GM21737 (cell line): ENCODE results near the gene TUBGCP3.

ENCODE experiments used
- ATAC-seq: cut with Tn5 transposase; IDR thresholded peaks from one replicate; pipeline ENCODE4 v1.9.1; 2021; ENCODE audit warnings: mild to moderate bottlenecking, moderate library complexity; ENCODE audit not compliant: unreplicated experiment

TUBGCP3 gene

DNA sequence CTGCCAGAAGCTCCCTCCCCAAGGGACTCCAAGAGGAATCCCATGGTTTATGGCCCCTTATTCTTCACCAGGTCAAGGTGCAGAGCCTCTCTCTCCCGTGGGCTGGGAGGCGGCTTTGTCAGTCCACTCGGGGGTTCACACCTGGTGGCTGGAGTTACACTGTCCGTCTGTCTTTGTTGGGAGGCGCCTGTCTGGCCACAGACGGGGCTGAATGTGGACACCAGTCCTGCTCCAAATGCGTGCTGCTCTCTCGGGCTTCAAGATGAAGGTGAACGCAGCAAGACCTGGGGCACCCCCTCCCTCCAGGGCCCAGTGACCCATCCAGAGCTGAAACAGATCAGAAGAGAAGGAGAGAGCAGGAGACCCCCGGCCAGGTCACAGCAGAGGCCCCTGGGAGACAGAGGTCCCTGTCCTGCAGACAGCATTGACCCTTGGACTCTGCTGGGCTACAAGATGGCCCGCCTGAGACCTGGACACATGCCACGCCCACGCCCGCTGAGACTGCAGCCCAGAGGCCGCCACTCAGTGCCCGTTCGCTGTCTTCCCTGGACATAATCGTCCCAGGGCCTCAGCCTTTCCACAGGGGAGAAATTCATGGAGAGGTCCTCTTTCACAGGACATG is 29.9 kb upstream of the TUBGCP3 start:
- no peak for ATAC-seq

DNA sequence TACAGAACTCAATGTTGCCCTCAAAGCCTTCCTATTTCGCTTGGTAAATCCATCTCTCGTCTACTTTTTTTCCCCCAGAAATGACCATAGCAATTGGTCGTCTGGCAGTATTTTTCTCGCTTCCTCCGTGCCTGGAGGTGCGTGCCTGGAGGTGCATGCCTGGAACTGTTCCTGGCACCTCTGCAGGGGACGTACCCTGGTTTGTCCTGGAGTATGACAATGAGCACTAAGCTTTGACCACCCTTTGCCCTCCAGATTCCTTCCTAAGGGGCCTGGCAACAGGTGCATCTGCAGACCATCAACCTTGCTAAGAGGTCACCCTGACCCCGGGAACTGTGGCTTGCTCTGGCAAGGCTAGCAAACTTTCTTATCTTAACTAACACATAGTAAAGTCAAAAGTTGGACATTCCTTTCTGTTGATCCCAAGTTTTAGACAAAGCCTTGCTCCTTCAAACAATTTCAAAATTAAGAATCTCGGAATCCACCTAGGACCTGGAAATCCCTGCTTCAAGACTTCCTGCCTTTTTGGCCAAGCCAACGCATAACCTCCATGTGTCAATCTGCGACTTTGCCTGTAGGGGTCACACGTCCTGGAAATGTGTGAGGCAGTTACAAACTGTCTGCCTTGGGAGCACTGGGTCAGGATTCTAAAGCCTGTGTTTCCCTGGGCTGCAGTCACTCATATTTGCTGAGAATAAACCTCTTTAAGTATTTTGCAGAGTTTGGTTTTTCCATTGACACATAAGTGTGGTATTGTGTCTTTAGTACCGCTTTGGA is 28.8 kb upstream of the TUBGCP3 start:
- ATAC-seq, result peak; percentile 72

DNA sequence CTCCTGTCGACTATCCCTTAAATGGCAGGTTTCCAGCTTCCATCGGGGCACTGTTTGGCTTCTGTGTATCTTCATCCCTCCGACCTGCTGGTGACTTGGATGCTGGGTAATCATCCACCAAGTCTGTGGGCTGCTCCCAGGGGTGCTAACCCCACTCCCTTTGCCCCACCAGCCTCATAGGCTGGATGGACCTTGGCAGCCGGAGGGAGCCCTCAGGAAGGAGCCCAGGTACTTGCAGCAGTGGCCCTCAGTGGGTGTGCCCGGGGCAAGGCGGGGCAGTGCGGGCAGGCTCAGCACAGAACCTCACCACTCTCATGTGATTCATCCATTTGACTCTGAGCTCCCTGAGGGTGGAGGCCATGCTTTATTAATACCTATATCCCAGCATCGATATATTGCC is 27.4 kb upstream of the TUBGCP3 start:
- ATAC-seq, result no peak

DNA sequence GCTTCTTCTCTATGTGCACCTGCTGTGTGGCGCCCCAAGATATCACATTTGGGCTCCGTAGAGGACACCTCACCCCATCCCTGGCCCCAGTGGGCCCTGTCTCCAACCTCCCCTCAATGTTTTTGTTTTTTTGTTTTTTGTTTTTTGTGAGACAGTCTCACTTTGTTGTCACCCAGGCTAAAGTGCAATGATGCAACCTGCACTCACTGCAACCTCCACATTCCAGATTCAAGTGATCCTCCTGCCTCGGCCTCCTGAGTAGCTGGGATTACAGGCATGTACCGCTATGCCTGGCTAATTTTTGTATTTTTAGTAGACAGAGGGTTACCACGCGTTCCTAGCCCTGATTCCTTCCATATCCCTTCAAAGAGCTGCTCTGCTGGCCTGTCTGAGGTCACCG is 26.9 kb upstream of the TUBGCP3 start:
- no peak for ATAC-seq

DNA sequence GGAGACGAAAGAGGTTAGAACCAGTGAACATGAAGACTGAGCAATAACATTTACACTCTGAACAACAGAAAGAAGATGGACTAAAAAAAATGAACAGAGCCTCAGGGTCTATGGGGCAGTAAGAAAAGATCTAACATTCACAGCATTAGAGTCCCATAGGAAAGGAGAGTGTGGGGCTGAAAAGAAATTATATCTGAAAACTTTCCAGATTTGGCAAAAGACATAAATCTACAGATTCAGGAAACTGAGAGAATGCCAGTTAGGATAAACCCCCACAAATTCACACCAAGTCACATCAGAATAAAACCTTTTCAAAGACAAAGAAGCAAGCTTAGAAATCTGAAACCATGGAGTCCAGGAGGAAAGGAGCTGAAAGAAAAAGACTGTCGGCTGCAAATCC is 20.3 kb upstream of the TUBGCP3 start:
- ATAC-seq, result no peak

DNA sequence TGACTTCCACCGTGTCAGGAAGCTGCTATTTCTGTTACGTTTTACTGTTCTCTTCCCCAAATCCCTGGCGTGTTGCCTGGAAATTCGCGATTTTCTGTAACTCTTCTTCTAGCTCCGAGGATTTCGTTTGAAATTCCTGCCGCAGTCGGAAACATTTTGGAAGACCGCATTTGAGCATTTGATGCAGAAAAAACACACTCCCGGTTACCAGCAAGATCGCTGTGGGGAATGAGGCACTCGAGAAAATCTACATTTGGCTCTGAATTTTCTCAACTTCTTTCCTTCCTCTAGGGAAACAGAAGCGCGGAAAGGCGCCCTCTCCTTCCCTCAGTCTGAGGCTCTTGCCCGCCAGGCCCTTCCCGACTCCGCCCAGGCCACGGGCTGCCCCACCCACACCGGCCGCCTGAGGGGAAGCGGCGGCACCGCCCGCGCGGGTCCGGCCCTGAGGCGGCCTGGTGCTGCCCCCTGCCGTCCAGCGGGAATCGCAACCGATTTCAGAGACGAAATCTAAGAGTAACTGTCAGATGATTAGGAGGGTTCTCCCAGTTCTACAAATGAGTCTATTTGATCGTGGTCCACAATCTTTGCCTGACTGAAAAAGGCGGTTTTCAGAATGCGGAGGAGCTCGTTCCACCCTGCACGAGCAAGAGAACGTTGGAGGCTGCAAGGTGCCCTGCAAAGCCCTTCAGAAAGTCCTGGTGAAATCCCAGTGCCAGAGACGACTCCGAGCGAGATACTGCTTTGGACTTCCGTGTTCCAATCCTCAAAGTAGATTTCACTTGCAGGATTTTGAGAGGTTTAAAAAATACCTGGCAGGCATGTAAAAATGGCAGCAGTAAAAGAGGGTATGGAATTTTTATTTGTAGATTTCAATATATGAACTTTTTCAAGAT is 18.4 kb upstream of the TUBGCP3 start:
- peak; percentile 100 for ATAC-seq

DNA sequence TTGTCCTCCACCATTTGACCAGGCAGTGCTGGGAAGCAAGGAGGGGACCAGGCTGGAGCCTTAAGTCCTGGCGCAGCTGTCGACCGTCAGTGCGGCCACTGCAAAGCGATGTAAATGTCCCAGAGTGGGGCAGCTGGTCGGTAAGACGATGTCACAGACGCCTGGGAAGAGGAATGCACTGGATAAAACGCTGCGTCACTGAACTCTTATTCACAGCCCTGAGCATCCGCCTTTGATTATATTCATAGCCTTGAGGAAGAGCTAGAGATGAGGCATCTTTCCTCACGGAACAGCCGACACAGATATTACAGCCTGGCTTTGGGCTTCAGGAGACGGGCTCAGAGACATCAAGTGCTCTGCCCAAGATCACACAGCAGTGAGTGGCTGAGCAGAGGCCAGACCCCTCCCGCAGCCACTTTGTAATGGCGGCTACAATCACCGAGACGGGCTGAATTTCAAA is 17.6 kb upstream of the TUBGCP3 start:
- ATAC-seq, result no peak

DNA sequence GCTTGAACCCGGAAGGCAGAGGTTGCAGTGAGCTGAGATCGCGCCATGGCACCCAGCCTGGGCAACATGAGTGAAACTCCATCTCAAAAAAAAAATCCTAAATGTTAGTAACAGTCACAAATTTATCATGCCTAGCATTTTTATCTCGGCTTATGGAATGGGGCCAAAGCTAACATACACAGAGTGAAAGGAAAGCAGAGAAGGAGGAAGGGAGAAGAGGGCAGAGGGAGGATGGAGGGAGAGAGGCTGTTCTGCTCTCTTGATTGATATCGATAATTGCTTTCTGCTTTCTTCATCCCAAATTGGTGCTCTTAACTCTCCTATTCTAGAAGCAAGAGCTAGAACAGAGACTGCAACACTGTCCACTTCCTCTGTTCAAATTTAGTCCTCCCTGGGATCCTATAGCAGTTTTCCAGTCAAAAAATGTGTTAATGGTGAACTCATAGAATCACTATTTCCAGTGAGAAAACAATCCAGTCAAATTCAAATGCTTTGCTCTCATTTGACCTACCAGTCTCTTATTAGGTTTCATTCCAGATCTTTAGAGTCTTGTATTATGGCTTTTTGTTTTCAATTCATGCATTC is 15.8 kb upstream of the TUBGCP3 start:
- no peak for ATAC-seq

DNA sequence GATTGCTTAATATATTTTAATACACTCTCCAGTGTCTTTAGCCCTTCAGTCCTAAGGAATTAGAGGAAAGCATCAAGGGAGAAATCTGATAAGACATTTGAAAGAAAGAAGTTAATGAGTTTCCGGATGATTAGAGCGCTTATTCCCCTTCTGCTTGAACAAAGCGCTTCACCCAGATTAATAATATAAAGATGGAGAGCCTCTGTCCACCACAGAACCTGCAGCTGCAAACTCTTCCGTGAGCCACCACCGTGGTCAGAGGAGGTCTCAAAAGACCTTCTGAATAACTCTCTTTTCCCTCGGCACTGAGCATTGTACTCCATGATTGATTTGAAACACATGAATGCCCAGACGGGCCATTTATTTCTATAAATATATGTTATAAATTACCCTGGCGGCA is 14.2 kb upstream of the TUBGCP3 start:
- ATAC-seq, result no peak

DNA sequence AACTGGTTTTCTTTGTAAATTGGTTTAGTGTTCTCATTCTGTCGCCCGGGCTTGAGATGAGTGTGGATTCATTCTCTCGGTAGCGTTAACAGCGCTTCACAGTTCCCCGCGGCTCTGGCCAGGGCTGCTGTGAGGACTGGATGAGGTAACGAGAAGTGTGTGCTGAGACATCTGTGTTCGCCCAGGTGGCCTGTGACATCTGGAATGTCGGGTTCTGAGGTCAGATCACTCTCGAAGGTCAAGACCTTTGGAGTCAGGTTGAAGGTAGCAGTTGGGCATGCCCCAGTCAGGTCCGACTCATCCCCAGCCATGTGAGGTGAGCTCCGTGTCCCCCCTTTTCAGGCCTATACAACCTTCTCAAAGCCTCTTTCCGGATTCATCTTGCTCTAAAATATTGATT is 13.4 kb upstream of the TUBGCP3 start:
- ATAC-seq, result no peak

DNA sequence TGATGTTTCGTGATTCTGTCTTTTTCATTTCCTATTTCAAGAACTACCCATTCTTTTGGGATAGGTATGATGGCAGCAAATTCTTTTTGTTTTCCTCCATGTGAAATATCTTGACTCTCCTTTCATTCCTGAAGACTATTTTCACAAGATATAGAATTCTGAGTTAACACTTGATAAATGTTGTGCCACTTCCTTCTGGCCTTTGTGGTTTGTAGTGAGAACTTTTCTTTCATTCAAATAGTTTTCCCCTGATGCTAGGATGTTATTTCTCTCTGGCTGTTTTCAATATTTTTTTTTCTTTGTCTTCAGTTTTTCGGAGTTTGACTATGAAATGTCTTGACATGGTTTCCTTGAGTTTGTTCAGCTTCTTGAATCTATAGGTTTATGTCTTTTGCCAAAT is 8.3 kb upstream of the TUBGCP3 start:
- ATAC-seq, result no peak

DNA sequence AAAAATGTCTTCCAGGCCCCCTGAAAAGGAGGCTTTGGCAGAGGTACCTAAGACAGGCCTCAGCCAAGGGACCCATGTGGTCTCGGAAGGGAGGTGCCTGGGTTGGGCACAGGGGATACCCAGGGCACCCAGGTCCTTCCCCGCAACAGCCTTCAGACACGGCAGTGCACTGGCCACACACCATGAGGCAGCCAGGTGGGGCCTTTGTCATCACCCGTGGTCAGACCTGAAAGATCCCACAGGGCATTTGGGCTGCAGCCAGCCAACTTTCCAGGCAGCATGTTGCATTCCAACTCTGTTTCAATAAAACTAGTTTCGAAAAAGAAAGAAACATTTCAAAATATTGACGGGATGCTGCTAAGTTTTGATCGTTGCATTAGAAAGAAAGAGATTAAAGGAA is 4.7 kb upstream of the TUBGCP3 start:
- ATAC-seq, result no peak

DNA sequence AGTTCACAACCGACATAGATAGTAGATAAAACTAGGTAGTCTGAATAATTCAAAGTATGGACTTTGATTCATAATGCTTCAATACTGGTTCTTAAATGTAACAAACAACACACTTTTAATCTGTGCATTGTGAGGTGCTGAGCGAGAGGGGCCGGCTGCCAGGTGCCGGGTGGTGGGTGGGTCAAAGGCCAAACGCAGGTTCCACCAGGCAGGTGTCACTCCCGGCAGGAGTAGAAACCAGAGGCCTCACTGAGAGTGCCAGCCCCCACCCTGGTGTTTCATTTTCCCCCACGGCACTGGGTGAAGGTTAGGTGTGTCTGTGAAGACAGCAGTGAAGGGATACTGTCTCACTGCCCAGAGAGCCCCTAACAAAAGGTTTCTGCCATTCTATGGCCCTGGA is 4.2 kb upstream of the TUBGCP3 start:
- no peak for ATAC-seq

DNA sequence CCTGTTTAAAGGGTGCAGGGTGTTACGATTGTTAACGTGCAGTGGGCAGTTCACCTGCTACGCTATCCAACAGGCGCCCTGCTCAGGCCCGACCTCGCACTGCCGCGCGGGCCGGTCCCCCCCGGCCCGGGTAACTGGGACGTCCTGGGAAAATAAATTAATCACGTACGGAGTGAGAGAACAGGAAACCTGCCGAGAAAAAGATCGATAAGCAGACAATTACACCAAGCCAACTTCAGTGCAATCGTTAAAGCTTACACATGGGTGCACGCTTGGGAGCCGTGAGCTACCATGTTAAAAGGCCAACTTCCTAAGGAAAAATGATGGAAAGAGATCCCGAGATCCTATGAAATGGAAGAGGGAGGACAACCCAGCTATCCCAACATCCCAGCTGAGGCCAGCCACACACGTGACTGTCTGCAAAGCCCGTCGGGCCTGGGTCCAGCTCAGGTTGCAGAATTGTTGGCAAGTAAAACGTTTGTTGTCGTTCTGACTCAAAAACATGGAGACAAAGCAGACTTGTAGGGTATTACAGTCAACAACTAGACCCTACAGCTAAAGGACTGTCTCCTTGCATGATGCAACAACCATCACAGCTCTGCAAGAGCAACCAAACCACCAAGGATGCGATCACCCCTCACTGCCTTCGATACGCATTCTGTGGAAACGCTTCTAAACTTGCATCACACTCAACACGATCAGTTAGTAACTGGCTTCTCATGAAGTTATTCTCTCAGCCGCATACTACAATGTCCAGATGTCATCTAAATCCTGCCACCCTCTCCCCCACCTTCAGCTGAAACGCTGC is 741 bp upstream of the TUBGCP3 start:
- ATAC-seq, result no peak

DNA sequence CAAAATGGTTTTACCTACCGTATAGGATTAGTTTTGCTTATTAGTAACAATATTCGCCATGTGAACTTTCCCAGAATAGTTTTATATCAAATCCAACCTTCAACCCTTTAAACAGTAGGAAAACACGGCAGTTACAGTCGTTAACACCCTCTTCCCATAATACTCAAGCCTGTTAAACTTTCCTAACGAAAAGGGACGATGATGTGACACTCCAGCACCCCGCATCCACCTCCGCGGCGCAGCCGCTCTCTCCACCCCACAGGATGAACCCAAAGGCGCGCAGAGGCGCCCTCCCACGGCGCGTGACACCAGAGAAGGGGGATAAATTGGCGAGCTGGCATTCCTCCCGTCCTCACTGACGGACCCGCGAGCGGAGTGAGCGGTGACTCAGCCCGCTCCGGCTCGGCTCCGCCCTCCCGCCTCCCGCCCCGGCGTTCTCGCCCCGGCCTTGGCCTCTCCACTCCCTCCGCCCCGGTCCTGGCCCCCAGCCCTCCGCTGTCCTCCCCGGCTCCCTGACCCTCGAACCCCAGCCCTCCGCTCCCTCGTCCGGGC is 665 bp downstream of the TUBGCP3 start:
- peak; percentile 43 for ATAC-seq

DNA sequence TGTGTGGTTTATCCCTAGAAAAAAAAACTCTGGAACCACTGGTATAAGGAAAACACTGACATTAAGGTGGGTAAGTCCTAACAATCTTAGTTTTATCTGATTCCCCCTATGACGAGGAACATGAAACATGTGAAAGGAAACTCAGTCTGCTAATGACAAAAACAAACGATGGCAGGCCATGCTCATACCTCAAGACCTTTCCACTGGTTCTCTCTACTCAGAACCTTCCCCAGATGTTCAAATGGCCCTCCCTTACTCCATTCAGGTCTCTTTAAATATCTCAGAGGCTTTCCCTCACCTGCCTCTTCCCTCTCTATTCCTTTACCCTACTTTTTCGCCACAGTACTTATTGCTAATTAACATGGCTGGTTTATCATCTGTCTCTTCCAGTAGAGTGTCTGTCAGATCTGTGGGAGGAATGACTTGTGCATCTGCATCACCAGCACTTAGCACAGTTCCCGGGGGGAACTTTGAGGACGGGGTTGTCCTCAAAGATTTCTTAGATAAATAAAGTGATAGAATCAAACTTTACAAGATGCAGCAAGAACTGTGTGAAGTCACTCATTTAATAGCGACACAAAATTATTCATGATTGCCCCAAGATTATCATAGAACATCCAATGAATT is 1.5 kb downstream of the TUBGCP3 start:
- no peak for ATAC-seq

DNA sequence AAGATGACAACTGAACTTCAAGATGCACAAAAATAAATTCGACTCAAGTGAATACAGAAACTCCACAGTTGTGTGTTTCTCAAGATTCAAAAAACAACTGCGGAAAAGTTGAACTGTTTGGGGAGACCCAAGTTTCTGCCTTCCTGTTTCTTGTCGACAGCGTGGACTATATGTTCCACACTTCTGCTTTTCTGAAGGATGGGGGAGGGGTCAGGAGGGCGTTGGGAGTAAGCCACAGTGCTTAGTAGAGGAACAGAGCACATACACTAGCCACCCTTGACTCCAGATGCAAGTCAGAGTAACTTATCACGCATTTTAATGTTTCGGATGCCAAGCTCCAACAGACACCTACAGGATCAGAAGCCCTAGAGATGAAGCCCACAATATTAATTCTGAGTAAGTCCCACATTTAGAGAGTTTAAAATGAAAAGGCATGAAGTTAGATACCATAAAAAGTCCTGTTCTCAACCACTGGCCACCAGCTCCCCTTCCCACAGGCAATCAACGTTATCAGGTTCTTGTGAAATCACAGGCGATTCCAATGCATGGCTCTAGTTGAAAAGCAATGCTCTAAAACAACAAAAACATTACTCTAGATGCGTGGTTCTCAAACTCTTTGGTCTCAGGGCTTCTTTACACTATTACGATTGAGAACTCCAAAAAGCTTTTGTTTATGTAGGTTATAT is 4.2 kb downstream of the TUBGCP3 start:
- ATAC-seq, result peak; percentile 44

DNA sequence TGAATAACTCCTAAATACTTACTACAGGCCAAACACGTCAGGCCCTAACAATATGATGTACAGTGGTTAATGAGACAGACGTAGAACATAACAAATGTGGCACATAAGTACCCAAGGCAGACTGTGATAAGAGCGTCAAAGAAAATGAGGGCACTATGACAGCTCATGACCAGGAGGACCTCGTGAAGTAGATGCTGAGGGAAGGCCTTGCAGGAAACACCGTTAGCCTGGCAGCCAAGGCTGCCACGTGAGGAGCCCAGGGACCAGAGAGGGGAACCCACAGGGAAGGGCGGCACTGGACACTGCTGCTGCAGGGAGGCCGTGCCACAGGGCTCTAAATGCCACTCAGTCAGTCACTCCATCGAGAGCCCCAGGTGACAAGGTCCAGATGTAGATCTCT is 5.7 kb downstream of the TUBGCP3 start:
- no peak for ATAC-seq

DNA sequence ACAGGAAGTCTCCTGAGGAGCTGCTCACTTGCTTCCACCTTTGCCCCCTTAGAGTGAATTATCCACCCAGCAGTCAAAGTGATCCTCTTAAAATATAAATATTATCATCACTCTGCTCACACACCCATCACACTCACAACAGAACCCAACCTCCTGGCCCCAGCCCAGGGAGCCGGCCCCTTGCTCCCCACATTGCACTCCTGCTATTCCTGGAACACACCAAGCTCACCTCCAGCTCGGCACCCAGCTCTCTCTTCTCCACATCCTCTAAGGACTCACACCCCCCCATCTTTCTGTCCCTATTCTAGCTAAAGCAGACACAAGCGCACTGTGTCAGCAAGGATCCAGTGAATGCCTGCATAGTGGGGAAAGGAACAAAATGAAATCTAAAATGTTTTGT is 7.0 kb downstream of the TUBGCP3 start:
- ATAC-seq, result no peak
